Fibroblast of pulmonary artery (primary cell): Measurements from ENCODE around the gene KLHL40.

Experiments
- DNase-seq: peaks from one replicate; pipeline ENCODE4 v3.0.0-alpha.2; 2010; ENCODE audit warnings: low read depth
- H3K4me3 ChIP-seq: replicated peaks from 2 replicates; pipeline ENCODE4 v1.5.1; 2011; ENCODE audit warnings: low read depth, mild to moderate bottlenecking, control low read depth, low read length, moderate library complexity
- TF ChIP-seq, protein P1 (sequence below): IDR thresholded peaks from 2 replicates; pipeline ENCODE4 v1.5.1; 2011; ENCODE audit warnings: mild to moderate bottlenecking, control low read depth, low read length, inconsistent platforms; ENCODE audit errors: missing control alignments

KLHL40 gene

GRCh38 chr3:42656680-42657610 lies 28.4 kb upstream of the KLHL40 start:
- no peak for DNase-seq
- TF ChIP-seq, protein P1, sequence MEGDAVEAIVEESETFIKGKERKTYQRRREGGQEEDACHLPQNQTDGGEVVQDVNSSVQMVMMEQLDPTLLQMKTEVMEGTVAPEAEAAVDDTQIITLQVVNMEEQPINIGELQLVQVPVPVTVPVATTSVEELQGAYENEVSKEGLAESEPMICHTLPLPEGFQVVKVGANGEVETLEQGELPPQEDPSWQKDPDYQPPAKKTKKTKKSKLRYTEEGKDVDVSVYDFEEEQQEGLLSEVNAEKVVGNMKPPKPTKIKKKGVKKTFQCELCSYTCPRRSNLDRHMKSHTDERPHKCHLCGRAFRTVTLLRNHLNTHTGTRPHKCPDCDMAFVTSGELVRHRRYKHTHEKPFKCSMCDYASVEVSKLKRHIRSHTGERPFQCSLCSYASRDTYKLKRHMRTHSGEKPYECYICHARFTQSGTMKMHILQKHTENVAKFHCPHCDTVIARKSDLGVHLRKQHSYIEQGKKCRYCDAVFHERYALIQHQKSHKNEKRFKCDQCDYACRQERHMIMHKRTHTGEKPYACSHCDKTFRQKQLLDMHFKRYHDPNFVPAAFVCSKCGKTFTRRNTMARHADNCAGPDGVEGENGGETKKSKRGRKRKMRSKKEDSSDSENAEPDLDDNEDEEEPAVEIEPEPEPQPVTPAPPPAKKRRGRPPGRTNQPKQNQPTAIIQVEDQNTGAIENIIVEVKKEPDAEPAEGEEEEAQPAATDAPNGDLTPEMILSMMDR: no peak
- H3K4me3 ChIP-seq: no peak overlapping the region

- no peak for DNase-seq
- TF ChIP-seq, protein P1: no peak
- no peak overlapping the region for H3K4me3 ChIP-seq
Observed at GRCh38 chr3:42657675-42658074, 27.7 kb upstream of the KLHL40 start.

DNA sequence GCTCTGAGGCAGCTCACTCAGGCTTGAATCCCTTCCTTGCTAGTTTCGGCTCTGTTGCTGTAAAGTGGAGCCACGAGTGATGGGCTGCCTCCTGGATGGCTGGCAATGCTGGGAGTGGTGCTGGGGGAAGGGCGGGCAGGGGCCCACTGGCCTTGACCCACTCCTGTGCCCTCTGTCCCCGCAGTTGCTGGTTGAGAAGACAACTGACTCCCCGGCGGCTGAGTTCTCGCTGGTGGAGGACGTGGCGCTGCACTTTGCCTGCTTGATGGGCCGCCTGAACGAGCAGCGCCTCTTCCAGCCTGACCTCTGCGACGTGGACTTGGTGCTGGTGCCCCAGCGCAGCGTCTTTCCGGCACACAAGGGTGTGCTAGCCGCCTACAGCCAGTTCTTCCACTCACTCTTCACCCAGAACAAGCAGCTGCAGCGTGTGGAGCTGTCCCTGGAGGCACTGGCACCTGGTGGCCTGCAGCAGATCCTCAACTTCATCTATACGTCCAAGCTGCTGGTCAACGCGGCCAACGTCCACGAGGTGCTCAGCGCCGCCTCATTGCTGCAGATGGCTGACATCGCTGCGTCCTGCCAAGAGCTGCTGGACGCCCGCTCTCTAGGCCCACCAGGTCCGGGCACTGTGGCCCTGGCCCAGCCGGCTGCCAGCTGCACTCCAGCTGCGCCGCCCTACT lies 27.1 kb upstream of the KLHL40 start:
- TF ChIP-seq, protein P1: no peak
- no peak overlapping the region for H3K4me3 ChIP-seq
- DNase-seq: no peak

GRCh38 chr3:42658771-42659390 lies 26.5 kb upstream of the KLHL40 start:
- DNase-seq: no peak
- TF ChIP-seq, protein P1: no peak
- H3K4me3 ChIP-seq: no peak overlapping the region

DNA sequence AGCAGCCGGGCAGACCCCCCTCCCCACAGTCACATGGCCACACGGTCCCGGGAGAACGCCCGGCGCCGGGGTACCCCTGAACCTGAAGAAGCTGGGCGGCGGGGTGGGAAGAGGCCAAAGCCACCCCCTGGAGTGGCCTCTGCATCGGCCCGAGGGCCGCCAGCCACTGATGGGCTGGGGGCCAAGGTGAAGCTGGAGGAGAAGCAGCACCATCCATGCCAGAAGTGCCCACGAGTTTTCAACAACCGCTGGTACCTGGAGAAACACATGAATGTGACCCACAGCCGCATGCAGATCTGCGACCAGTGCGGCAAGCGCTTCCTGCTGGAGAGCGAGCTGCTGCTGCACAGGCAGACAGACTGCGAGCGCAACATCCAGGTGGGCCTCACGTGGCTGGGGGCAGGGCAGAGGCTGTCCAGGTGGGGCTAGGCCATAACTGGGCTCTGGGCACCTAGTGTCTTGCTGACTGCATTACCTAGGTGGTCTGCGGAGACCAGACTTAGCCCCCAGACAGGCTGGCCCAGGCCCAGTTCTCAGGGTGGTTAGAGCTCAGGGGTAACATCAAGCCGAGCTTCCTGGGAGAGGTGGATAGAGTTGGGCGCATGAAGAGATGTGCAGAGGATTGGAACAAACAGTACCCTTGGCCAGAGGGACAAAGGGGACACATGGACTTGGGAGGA lies 25.7 kb upstream of the KLHL40 start:
- no peak overlapping the region for H3K4me3 ChIP-seq
- TF ChIP-seq, protein P1: no peak
- DNase-seq: no peak

DNA sequence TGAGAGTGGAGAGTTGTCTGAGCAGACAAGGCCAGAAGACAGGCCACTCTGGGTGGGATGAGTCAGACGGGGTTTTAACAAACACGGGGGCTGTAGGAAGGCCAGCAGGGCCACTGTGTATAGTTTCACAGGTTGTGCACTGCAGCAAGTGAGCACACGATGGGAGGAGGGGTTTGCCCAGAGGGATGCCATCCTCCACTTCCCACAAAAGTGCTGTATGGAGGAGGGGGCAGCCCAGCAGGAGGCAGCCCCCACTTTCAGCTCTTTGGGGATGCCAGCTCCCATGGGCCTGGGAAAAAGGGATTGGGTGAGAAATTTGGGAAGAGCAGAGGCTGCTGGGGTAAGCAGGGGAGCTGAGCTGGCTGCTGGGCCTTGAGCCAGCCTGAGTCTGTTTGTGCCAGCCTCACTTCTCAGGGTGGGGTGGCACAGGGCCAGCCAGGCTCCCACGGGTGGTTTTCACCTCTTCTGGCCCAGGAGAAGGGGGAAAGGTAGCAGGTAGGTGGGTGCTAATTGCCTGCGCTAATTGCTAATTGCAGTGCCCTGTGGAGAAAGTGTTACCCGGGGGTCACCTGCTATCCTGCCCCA lies 25.1 kb upstream of the KLHL40 start:
- H3K4me3 ChIP-seq: no peak overlapping the region
- DNase-seq: no peak
- TF ChIP-seq, protein P1: no peak
